Neural progenitor cell (in vitro differentiated cells): ENCODE results near the gene MRPS25.

ENCODE experiments used
- EZH2 ChIP-seq: fragments of 200-600 bp; sonication (generic); IDR thresholded peaks from 2 replicates; pipeline ENCODE4 v1.6.1; 2017; ENCODE audit warnings: antibody characterized with exemption, mild to moderate bottlenecking, moderate library complexity
- TF ChIP-seq, protein P1 (sequence below): fragments of 200-600 bp; sonication (generic); IDR thresholded peaks from 2 replicates; pipeline ENCODE4 v1.5.1; 2017; ENCODE audit warnings: antibody characterized with exemption, mild to moderate bottlenecking

DNA sequence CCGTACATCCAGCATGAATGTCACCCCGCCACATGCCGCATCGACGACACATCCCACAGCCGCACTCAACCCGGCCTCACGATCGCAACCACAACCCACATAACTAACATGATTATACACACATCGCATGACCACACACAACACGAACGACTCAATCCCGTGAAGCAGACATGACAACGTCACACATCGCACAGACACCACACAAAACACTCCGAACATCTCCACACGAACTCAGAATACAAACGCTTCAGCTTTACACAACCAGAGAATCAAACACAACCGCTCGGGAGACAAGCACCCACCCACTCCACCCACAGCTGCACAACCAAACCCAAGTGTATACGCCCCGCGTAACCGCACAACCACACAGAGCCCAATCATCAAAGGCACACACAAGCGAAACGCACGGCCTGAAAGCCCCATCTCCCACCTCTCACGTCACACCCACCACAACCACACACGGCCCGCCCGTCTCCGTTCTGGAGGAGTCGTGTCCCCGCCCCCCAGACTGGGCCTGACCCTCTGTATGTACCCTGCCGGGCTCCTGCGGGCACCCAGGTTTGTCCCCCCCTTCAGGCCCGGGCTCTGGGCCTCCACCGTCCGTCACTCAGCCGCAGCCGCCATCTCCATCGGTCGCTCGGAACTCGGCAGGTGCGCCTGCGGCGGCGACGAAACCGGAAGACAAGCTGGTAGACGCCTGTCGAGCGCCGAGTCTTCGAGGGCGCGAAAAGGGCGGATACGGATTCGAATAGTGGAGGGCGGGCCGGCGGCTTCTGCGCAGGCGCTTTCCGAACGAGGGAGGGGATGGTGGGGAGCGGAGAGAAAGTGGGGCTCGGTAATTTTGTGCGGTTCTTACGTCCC, 33.6 kb upstream of the MRPS25 start, which contains the start of gene RBSN:
- TF ChIP-seq EZH2 = no peak
- TF ChIP-seq, protein P1, sequence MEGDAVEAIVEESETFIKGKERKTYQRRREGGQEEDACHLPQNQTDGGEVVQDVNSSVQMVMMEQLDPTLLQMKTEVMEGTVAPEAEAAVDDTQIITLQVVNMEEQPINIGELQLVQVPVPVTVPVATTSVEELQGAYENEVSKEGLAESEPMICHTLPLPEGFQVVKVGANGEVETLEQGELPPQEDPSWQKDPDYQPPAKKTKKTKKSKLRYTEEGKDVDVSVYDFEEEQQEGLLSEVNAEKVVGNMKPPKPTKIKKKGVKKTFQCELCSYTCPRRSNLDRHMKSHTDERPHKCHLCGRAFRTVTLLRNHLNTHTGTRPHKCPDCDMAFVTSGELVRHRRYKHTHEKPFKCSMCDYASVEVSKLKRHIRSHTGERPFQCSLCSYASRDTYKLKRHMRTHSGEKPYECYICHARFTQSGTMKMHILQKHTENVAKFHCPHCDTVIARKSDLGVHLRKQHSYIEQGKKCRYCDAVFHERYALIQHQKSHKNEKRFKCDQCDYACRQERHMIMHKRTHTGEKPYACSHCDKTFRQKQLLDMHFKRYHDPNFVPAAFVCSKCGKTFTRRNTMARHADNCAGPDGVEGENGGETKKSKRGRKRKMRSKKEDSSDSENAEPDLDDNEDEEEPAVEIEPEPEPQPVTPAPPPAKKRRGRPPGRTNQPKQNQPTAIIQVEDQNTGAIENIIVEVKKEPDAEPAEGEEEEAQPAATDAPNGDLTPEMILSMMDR = no peak
